ENCODE measurements around the gene FIBIN.

DNA sequence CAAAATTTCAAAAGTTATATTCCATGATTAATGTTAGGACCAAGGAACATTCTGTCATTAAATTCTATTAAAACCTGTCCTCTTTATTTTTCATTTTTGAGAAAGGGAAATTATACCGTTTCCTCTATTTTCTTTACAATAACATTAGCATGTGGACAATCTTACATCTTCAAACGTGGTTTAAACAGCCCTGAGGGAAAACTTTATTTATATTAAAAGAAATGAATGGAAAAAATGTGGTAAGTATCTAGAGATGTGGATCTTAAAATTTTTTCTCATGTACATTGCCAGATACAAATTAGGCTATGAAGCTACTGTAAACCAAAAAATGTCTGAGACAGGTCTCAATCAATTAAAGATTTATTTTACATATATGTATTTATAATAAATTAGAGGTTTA lies 18.9 kb upstream of the FIBIN start:
- TF ChIP-seq CTCF (IDR thresholded peaks at IDR 0.05; ENCODE audit: low read depth, low read length) (no peak), POLR2A (IDR thresholded peaks at IDR 0.05; ENCODE audit: extremely low read depth, insufficient read length) (no peak)
